ENCODE measurements around the gene BAZ2A. TPM values are rescaled to one million over a fixed set of nuclear protein-coding genes. Genes with fewer than 3 reads are reported as not detected.

BAZ2A gene
- total and polyA plus RNA-seq, 7 donors = 14.4 to 91.1 (median 46.6) TPM

- TF ChIP-seq EP300 (IDR thresholded peaks at IDR 0.05) = no peak
- intact Hi-C loops (cut with DNase I) = no loop called here
- no peaks in the 10 kb centered on the region for H3K9me3 ChIP-seq
- H3K27me3 ChIP-seq = no peaks in the 10 kb centered on the region
- 12 to 70% methylated on average over 2 of the region's 2 CpGs for WGBS, 2 donors
- H3K4me1 ChIP-seq = peaks cover 0 to 44% (median 33%) of the 10 kb centered on the region in 4 donors
- no peak overlapping the region for H3K27ac ChIP-seq
- DNase-seq = no peak
- peaks cover 11 to 61% (median 40%) of the 10 kb centered on the region in 4 donors for H3K36me3 ChIP-seq
- H3K4me3 ChIP-seq = no peak overlapping the region
Measured at GRCh38 chr12:56671608-56672007, 41.5 kb upstream of the BAZ2A start.

GRCh38 chr12:56670836-56671235 lies 40.7 kb upstream of the BAZ2A start:
- Histone ChIP-seq H3K27me3 (no peaks in the 10 kb centered on the region), H3K27ac (no peak overlapping the region), H3K36me3 (peaks cover 11 to 69% (median 44%) of the 10 kb centered on the region in 4 donors), H3K4me1 (peaks cover 0 to 37% (median 29%) of the 10 kb centered on the region in 4 donors), H3K9me3 (no peaks in the 10 kb centered on the region), H3K4me3 (no peak overlapping the region)
- DNase-seq = no peak
- WGBS, 2 donors = 31 to 78% methylated on average over 4 of the region's 4 CpGs
- intact Hi-C loops (cut with DNase I) = no loop called here
- TF ChIP-seq CTCF (IDR thresholded peaks at IDR 0.05) = no peak
- TF ChIP-seq EP300 (IDR thresholded peaks at IDR 0.05) = no peak
- TF ChIP-seq POLR2AphosphoS5 (IDR thresholded peaks at IDR 0.05) = no peak
- TF ChIP-seq POLR2A (IDR thresholded peaks at IDR 0.05) = no peak

GRCh38 chr12:56668197-56668457 lies 38.0 kb upstream of the BAZ2A start:
- no peak for DNase-seq
- peaks cover 0 to 25% (median 20%) of the 10 kb centered on the region in 4 donors for H3K4me1 ChIP-seq
- peaks cover 11 to 96% (median 60%) of the 10 kb centered on the region in 4 donors for H3K36me3 ChIP-seq
- no peaks in the 10 kb centered on the region for H3K27me3 ChIP-seq
- no peak overlapping the region for H3K4me3 ChIP-seq
- intact Hi-C loops (cut with DNase I) = no loop called here
- H3K9me3 ChIP-seq = no peaks in the 10 kb centered on the region
- 89 to 90% methylated on average over 2 of the region's 2 CpGs for WGBS, 2 donors
- no peak overlapping the region for H3K27ac ChIP-seq
- TF ChIP-seq CTCF (IDR thresholded peaks at IDR 0.05) (no peak), POLR2A (IDR thresholded peaks at IDR 0.05) (no peak), POLR2AphosphoS5 (IDR thresholded peaks at IDR 0.05) (no peak), EP300 (IDR thresholded peaks at IDR 0.05) (no peak)

GRCh38 chr12:56661979-56662638 lies 32.0 kb upstream of the BAZ2A start:
- no peaks in the 10 kb centered on the region for H3K9me3 ChIP-seq
- 91 to 93% methylated on average over 13 of the region's 13 CpGs for WGBS, 2 donors
- no peak overlapping the region for H3K4me3 ChIP-seq
- intact Hi-C loops (cut with DNase I) = no loop called here
- TF ChIP-seq CTCF (IDR thresholded peaks at IDR 0.05) = no peak
- no peak for TF ChIP-seq POLR2AphosphoS5 (IDR thresholded peaks at IDR 0.05)
- no peaks in the 10 kb centered on the region for H3K27me3 ChIP-seq
- no peaks in the 10 kb centered on the region for H3K4me1 ChIP-seq
- H3K27ac ChIP-seq = no peak overlapping the region
- no peak for DNase-seq
- peaks cover 0 to 53% (median 26%) of the 10 kb centered on the region in 4 donors for H3K36me3 ChIP-seq

GRCh38 chr12:56661560-56661959 lies 31.4 kb upstream of the BAZ2A start:
- WGBS, 2 donors = 86 to 92% methylated on average over 7 of the region's 7 CpGs
- intact Hi-C loops (cut with DNase I) = no loop called here
- no peak for DNase-seq

More at GRCh38 chr12:56661560-56661959, 31.4 kb upstream of the BAZ2A start:
- TF ChIP-seq POLR2A (IDR thresholded peaks at IDR 0.05) = no peak
- TF ChIP-seq POLR2AphosphoS5 (IDR thresholded peaks at IDR 0.05) = no peak
- no peak for TF ChIP-seq EP300 (IDR thresholded peaks at IDR 0.05)
- no peak for TF ChIP-seq CTCF (IDR thresholded peaks at IDR 0.05)
- no peak overlapping the region for H3K27ac ChIP-seq
- peaks cover 0 to 47% (median 21%) of the 10 kb centered on the region in 4 donors for H3K36me3 ChIP-seq
- no peaks in the 10 kb centered on the region for H3K27me3 ChIP-seq
- H3K4me1 ChIP-seq = no peaks in the 10 kb centered on the region
- H3K4me3 ChIP-seq = no peak overlapping the region
- H3K9me3 ChIP-seq = no peaks in the 10 kb centered on the region

Data from sigmoid colon (tissue), 7 donors.